Epithelial cell of proximal tubule (primary cell): ENCODE results near the gene TMEM114. TPM values are rescaled to one million over a fixed set of nuclear protein-coding genes. Genes with fewer than 3 reads are reported as not detected.

Experiments
- DNase-seq: peaks from one replicate; pipeline ENCODE4 v3.0.0-alpha.2; 2011; ENCODE audit warnings: low read depth
- H3K4me3 ChIP-seq: 2 replicates; pipeline ENCODE4 v1.5.1; 2011; ENCODE audit warnings: low read depth, mild to moderate bottlenecking, low read length
- CTCF ChIP-seq: conservative IDR thresholded peaks from 2 replicates; pipeline ENCODE4 v1.5.1; 2012; ENCODE audit warnings: low read depth, mild to moderate bottlenecking, low read length
- total RNA-seq: library from RNA; depleted of rRNA; stranded (reverse); fragments of >200 nt; gene quantifications from 2 replicates; pipeline ENCODE4 v1.2.3, GENCODE V29; 2015

The TMEM114 gene
- total RNA-seq, 1 donor from 2014 or later: not detected

- no peak for DNase-seq
- no peak overlapping the region for H3K4me3 ChIP-seq
- TF ChIP-seq CTCF: no peak
Observed at GRCh38 chr16:8530752-8531384, 59.4 kb downstream of the TMEM114 start.

- no peak overlapping the region for H3K4me3 ChIP-seq
- no peak for TF ChIP-seq CTCF
- no peak for DNase-seq
Observed at GRCh38 chr16:8528471-8528870, 61.8 kb downstream of the TMEM114 start.

GRCh38 chr16:8523932-8524331, 66.4 kb downstream of the TMEM114 start:
- no peak for TF ChIP-seq CTCF
- DNase-seq: no peak
- H3K4me3 ChIP-seq: no peak overlapping the region

GRCh38 chr16:8522757-8523156, 67.6 kb downstream of the TMEM114 start:
- no peak for DNase-seq
- no peak overlapping the region for H3K4me3 ChIP-seq
- no peak for TF ChIP-seq CTCF

- no peak for TF ChIP-seq CTCF
- H3K4me3 ChIP-seq: no peak overlapping the region
- no peak for DNase-seq
Observed at GRCh38 chr16:8519643-8520042, 70.7 kb downstream of the TMEM114 start.

Other genes with a start within 250 kb of the TMEM114 start
- gene METTL22, start 31.2 kb upstream of the TMEM114 start, total RNA-seq: 15.5 and 25.7 TPM in 2 replicates
- 1.6 and 3.9 TPM in 2 replicates for gene ABAT, start 84.1 kb upstream of the TMEM114 start, total RNA-seq
- 9.1 and 12.6 TPM in 2 replicates for gene TMEM186, start 207.1 kb upstream of the TMEM114 start, total RNA-seq
- gene PMM2, start 207.3 kb upstream of the TMEM114 start, total RNA-seq: 28.6 and 44.2 TPM in 2 replicates